Stimulated activated CD8-positive, alpha-beta memory T cell treated with anti-CD3 and anti-CD28 coated beads, Interleukin-12 subunit alpha, Interleukin-12 subunit beta, amount 100 ng/mL, for 24 hours (primary cell): ENCODE results near the gene UVRAG.

Experiments
- DNase-seq: peaks from one replicate; pipeline ENCODE4 v3.0.0-alpha.2; 2020; ENCODE audit errors: extremely low read depth

Gene UVRAG

DNA sequence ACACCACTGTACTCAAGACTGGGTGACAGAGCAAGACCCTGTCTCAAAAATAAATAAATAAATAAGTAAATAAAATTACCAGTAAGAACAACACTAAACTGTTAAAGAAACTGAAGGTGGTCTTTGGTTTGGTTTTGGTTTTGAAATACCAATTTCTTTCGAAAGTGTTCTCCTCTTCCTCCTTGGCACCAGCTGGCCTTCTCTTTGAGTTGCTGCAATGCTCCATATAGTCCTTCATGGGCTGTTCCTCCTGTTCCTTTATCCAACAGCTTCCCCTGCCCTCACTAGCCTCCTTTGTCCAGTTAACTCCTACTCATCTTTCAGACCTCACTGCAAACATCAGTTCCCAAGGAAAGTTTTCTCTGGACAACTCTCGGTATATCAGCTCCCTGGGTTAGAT lies 5.0 kb upstream of the UVRAG start:
- no peak for DNase-seq

DNA sequence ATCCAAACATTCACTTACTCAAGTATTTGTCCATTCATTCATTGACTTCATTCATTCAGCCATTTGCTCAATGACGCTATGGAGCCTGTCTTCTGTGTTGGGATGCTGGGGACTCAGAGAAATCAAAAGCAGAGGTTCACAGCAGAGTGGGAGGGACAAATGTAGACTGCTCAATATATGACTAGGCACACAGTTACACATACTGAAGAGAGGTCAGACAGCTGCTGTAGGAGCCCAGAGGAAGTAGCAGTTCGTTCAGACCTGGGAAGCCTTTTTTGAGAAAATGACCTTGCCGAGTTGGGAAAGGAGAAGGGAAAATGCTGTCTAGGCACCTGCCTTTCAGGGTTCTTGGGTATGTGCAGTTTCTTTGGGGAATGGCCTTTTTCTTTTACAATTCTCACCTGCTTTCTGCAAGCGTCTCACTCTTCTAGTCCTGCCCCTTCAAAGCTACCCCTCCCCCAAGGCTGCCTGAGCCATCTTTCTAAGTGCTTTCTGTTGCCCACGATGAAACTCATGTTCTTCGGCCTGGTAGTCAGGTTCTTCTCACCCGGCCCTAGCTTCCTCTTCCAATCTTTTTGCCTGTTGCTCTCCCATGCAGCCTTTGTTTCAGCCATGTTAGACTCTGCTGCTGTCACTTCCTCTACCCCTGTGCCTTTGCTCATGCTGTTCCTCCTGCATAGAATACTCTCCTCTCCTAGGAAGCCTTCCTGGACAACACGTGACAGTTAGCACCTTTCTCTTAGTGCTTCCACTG lies 4.2 kb upstream of the UVRAG start:
- DNase-seq: no peak

DNA sequence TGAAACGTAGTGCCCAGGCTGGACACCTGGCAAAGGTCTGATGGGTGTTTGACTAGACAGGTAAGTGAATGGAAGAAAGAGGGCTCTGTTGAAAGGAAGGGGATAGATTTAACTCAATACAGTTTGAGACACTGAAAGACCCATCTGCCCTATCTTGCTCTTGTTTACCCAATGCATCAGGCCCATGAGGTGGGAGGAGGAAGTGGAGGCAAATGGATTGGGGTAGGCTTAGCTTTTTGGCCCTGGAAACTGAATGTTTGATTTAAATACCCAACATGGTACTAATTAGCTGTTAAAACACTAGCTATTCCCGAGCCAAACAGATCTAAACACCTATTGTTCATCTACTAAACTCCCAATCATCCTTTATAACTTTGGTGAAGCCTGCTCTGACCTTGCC lies 3.5 kb upstream of the UVRAG start:
- DNase-seq: no peak

DNA sequence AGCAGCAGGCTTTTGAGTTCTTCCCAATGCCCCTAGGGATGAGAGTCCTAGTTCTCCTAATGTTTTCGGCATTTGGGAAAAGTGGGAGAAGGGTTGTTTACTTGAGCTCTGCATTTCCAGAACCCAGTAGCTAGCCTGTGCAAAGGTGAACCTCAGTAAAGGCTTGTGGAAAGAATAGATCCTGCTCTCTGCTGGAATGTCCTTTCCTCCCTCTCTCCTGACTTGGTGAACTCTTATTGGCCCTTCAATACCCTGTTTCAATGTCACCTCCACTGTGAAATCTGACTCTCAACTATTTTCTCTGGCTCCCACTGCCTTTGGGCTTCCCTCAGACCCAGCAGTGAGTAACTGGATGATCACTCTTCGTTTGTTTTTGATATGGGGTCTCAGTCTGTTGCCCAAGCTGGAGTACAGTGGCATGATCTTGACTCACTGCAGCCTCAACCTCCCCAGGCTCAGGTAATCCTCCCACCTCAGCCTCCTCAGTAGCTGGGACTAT lies 2.4 kb upstream of the UVRAG start:
- no peak for DNase-seq

DNA sequence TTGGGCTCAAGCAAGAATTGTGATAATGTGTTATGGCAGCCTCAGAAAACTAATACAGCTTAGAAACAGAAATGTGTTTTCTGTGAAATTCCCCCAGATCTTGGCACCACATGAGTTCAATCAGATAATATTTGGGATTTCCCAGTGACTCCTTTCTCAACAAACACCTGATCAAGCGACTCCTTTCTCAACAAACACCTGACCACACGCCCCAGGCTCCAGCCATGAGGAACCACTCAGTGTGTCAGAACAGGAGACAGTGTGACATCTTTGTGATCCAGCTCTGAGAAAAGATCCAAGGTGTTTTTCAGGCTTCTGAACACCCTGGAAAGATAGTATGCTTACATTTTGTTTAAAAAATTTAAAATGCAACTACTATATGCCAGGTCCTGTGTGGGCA lies 1.9 kb upstream of the UVRAG start:
- DNase-seq: no peak

DNA sequence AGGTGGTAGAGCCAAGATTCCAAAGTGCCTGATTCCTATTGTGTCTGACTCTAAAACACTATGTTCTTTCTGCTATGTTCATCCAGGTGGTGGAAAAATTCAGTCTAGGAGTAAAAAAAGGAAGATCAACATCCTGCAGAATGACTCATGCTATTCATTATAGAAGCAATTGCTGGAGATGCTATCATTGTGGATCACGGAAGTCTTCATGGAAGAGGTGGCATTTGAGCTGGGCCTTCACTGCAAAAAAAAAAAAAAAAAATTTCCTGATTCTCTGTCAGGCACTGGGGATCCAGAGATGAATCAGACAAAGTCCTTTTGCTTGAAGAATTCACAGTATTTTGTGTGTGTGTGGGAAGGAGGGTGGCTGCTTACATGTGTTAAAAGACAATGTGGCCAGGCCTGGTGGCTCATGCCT lies 1.4 kb upstream of the UVRAG start:
- no peak for DNase-seq

DNA sequence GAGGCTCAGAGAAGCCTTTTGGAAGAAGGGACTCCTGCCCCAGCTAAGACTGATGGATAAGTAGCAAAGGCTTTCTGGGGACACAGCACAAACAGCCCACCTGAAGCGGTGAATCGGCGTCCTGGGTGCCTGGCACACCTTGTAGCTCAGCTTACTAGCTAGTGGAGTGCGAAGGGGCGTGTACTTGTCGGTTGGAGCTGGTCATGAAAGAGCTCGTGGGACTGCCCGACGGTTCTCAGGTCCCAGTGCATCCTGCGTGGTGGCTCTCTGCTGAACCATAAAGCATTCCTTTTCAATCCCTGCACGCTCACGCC lies 690 bp upstream of the UVRAG start:
- no peak for DNase-seq

DNA sequence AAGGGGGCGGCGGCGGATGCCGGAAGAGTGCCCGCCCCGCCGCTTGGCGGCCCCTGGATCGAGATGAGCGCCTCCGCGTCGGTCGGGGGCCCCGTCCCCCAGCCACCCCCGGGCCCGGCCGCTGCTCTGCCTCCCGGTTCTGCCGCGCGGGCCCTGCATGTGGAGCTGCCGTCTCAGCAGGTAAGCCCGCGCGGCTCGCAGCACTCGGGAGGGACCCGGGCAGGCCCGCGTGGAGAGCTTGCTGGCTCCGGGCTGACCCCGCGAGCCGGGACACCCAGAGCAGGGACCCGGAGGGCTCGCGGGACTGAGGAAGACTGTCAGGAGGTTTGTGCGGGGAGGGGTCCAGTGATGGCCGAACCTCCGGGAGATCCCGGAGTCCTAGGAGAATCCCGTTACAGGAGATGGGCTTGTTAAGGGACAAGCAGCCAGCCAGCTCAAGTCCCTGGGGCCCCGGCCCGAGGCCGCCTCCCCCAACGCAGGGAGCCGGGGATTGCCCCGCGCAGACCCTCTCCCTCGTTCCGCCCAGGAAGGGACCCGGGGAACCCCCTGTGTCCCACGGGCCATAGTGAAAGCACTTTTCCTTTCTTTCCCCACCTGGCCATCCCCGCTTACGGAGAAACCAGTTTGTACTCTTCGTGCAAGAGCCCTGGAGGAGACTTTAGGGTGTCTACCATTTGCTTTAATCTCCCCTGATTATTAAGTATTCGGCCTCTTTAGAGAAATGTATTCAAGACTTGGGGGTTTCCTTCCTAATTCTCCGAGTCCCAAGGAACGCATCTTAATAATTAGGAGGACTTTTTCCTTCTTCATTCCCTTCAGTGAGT lies 547 bp downstream of the UVRAG start:
- no peak for DNase-seq

DNA sequence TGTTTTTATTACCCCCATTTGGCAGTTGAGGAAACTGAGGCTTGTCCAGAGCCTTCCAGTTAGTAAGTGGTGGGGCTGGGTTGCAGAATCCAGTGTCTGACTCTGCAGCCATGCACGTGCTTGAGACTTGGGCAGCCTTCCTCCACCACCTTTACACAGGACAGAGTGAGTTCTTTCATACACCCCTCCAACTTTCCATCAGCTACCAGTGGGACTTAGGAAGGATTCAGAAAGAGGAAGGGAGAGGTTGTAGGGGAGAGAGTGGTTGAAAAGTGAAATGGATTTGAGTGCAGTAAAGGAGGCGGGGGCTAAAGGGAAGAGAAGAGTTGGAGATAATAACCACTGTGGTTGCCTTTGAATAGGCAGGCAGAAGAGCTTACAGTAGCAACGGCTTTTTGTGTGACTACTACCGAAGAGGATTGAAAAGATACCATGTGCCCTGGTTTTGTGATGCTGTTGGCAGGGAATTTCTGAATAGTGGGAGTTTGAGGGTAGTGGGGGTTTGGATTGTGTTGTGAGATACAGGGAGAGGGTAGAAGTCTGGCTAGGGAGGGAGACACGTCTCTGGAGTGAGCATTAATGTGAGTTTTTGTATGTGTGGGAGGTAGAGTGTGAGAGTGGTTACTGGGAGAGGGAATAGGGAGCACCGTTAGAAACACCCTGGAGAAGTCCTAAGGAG lies 1.7 kb downstream of the UVRAG start:
- DNase-seq: no peak

DNA sequence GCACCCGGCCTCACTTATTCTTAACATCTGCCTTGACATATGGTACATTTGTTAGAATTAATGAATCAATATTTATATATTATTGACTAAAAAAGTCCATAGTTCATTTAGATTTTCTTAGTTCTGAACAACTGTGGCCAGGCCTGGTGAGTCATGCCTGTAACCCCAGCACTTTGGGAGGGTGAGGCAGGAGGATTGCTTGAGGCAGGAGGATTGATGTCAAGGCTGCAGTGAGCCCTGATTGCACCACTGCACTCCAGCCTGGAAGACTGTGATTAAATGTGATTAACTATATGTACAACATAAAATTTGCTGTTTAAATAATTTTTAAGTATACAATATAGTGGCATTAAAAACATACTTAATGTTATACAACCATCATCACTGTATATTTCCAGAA lies 5.6 kb downstream of the UVRAG start:
- DNase-seq: no peak

DNA sequence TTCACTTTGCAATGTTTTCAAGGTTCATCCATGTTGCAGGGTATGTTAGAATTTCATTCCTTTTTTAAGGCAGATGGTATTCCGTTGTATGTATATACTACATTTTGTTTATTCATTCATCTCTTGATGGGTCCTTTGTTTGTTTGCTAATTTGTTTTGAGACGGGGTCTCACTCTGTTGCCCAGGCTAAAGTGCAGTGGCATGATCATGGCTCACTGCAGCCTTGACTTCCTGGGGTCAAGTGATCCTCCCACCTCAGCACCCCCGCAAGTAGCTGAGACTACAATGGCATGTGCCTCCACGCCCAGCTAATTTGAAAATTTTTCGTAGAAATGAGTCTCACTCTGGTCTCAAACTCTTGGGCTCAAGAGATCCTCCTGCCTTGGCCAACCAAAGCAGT lies 6.2 kb downstream of the UVRAG start:
- no peak for DNase-seq

DNA sequence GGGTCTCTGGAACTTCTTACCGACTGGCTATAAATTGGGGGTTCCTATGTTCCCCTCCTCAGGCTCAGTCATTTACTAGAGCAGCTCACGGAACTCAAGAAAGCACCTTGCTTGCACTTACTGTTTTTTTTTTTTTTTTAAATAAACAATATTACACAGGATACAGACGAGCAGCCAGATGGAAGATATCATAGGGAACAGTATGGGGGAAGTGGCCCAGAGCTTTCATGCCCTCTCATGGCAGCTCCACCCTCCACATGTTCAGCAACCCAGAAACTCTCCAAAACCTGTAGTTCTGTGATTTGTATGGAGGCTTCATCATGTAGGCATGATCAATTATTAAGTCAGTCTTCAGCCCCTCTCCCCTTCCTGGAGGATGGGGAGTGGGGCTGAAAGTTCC lies 7.5 kb downstream of the UVRAG start:
- no peak for DNase-seq

DNA sequence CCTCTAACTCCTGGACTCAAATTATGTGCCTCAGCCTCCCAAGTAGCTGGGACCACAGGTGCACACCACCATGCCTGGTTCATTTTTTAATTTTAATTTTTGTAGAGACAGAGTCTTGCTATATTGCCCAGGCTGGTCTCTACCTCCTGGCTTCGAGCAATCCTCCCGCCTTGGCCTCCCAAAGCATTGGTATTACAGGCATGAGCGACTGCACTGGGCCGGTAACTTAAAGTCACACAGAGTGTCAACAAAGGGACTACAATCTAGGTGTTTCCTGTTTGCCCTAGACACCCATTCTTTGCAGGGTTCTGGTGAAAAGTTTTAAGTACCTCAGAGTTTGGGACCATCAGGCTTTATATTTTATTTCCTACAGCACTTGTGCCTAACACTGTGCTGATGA lies 8.4 kb downstream of the UVRAG start:
- DNase-seq: no peak

DNA sequence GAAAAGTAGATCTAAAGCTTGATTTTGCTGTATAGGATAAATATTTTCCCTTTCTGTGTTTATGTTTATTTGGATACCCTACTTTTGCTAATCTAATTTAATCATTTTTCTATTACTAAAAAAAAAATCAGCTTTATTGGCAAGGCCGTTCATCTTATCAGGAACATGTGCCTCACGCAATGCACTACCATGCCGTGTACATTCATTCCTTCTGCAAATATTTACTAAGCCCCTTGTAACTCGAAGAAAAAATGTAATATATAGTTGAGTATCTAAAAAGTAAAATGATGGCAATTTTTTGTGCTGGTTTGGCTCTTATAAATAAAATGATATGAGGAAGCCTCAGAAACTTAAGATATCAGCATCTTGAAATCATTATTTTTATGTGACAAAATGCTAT lies 8.9 kb downstream of the UVRAG start:
- no peak for DNase-seq

DNA sequence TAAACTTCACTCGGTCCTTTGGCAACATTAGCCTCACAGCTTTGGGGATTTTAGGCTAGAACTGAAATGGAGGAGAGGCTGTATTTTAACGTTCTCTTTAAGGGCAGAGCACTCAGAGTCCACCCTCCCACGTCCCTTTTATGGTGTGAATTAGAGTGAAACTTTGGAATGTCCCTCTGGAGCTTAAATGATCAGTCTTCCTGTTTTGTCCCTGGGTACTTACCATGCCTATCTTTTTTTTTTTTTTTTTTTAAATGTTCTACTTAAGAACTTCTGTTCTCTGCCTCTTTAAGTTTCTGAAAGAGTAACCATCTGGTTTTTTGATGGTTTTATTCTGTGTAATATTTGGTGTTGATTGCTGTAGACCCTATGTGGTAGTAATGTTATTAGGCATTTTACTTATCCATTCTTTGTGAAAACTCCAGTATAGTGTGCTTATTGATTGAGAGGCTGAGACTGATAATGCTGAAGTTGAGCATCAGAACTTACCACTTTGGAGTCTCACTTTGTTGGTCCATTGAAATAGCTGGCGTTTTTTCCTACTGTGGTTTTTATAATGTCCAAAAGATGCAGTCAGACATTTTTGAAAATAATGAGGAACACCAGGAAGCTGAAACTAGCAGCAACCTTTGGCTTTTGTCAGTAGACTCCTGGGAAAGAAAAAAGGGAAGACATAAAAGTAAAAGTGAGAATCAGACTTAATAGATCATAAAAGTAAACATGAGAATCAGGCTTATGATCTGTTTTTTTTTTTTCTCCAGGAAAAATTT lies 11.6 kb downstream of the UVRAG start:
- DNase-seq: no peak

DNA sequence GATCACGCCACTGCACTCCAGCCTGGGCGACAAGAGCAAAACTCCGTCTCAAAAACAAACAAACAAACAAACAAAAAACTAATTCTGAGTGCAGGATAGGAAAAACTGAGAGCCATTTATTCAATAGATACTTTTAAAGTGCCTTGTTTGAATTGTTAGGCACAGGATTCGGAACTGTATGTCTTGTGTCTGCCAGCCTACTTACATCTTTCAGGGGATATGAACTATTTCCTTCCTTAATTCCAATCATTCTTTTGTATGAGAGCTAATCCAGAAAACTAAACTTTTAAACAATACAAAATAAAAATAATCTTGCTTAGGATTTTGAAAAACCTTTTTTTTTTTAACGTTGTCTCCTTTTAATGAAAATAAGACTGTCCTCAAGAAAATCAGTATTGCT lies 12.6 kb downstream of the UVRAG start:
- DNase-seq: no peak

DNA sequence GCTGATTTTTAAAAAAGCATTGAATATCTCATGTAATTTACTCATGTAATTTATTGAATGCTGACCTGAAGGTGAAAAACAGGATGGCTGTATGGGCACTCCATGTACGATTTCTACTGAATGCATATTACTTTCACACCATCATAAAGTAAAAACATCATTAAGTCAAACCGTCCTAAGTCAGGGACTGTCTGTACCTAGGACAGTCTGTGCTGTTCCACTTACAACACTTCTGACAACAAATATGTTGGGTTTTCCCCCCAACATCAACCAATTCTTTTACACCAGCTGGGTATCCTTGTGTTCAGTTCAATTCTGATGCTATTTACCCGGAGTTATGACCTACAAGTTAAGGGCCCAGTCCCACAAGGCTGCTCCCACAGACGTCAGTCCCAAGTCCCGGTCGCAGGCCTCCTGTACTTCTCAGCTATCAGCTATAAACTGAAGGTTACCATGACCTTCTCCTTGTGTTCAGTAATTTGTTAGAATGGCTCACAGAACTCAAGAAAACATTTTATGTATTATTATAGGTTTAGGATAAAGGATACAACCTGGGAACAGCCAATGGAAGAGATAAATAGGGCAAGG lies 17.0 kb downstream of the UVRAG start:
- no peak for DNase-seq

DNA sequence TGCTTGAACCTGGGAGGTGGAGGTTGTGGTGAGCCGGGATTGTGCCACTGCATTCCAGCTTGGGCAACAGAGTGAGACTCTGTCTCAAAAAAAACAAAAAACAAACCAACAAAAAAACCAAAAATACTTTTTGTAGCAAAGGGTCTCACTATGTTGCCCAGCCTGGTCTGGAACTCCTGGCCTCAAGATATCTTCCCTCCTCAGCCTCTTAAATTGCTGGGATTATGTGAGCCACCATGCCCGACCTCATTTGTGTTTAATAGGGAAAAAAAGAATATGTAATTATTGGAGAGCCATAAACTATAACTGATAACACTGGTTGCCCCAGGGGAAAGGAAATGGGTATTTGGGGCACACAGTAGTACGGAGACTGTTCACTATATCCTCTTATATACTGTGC lies 19.7 kb downstream of the UVRAG start:
- no peak for DNase-seq

DNA sequence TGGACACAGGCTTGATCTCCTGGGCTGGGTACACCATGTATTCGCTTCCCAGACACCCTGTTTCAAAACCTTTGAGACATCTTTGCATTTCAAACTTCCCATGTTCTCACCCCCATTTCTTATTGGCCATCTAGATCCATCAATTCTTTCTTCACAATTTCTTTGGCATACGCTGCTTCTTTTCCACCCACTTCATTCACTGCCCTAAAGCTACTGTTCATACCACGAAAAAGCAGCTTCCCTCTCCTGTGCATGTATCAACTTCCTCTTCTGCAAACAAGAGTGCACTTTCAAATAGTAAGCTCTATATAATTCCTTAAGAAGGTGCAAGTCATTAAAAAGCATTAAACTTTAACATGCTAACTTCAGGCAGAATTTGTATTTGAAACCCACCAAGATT lies 21.4 kb downstream of the UVRAG start:
- DNase-seq: no peak

DNA sequence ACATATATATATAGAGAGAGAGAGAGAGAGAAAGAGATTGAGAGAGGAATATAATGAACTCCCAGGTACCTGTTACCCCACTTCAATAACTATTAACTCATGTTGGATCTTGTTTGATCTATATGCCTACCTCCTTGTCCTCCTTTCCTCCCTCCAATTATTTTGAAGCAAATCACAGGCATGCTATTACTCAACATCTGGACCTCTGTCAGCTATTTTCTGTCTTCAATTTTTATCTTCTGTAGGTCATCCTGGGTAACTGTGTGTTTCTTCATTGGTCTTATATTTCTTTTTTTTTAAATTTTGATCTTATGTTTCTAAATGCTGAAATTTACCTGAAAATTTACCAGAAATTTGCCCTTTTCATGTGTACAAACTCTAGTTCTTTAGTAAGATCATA lies 24.8 kb downstream of the UVRAG start:
- no peak for DNase-seq

DNA sequence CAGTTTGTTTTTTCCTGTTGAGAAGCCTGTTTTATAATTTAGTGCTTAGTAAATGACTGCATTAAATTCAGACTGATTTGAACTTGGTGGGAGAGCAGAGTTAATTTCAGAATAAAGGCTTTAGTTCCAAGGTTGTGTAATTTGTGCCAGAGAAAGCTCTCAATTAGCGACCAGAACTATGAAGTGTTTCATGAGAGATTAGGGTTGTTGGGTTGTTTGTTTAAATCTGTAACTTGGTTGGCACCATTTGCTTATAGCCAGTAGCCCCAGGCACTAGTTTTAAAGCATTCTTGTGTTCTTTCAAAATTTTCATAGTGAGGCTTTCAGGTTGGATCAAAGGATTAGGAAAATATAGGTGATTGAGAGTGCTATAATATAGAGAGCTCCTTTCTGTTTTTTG lies 25.5 kb downstream of the UVRAG start:
- no peak for DNase-seq

DNA sequence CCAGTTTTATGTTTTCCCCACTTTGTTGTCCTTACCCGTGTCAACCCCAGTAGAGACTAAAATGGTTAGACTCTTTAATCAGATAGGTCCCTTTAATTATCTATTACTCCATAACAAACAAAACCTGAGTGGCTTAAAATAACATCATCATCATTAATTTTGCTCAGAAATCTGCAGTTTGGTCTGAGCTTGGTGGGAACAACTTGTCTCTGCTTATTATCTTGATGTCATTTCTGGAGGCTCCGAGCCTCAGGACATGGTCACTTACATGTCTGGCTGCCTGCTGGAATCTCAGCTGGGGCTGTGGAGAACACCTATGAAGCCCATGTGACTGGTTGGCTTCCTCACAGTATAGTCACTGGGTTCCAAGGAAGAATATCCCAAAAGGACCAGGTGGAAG lies 26.7 kb downstream of the UVRAG start:
- no peak for DNase-seq
